Mesendoderm (in vitro differentiated cells): ENCODE measurements around the gene ALDOB.

Source experiments
- DNase-seq: peaks from one replicate; pipeline ENCODE4 v3.0.0; 2013
- H2AK5ac ChIP-seq: 2 replicates; pipeline ENCODE4 v1.6.1; 2013; ENCODE audit warnings: low read length, inconsistent platforms
- H2BK120ac ChIP-seq: 2 replicates; pipeline ENCODE4 v1.6.1; 2013; ENCODE audit warnings: low read depth, mild to moderate bottlenecking, low read length, moderate library complexity, mixed read lengths
- H2BK15ac ChIP-seq: replicated peaks from 2 replicates; pipeline ENCODE4 v1.6.1; 2013; ENCODE audit warnings: low read depth, mild to moderate bottlenecking, moderate library complexity
- H2BK5ac ChIP-seq: 2 replicates; pipeline ENCODE4 v1.6.1; 2013; ENCODE audit warnings: low read length, inconsistent platforms
- H3K18ac ChIP-seq: 2 replicates; pipeline ENCODE4 v1.6.1; 2013; ENCODE audit warnings: mild to moderate bottlenecking, low read length, mixed read lengths
- H3K23ac ChIP-seq: one replicate; pipeline ENCODE4 v1.6.1; 2013; ENCODE audit warnings: low read length
- H3K27ac ChIP-seq: 2 replicates; pipeline ENCODE4 v1.5.1; 2013; ENCODE audit warnings: low read depth, mild to moderate bottlenecking, inconsistent platforms, low read length, moderate library complexity
- H3K27me3 ChIP-seq: 2 replicates; pipeline ENCODE4 v1.6.1; 2013; ENCODE audit warnings: low read length, control low read depth, mild to moderate bottlenecking, inconsistent platforms; ENCODE audit not compliant: insufficient read depth, poor library complexity
- H3K36me3 ChIP-seq: 2 replicates; pipeline ENCODE4 v1.6.1; 2013; ENCODE audit warnings: low read length, inconsistent platforms; ENCODE audit not compliant: control insufficient read depth, insufficient read depth
- H3K4ac ChIP-seq: one replicate; pipeline ENCODE4 v1.6.1; 2013; ENCODE audit warnings: low read depth, mild to moderate bottlenecking, low read length, moderate library complexity
- H3K4me1 ChIP-seq: 2 replicates; pipeline ENCODE4 v1.6.1; 2013; ENCODE audit warnings: low read depth, low read length, inconsistent platforms; ENCODE audit not compliant: control insufficient read depth
- H3K4me2 ChIP-seq: 2 replicates; pipeline ENCODE4 v1.6.1; 2013; ENCODE audit warnings: low read length
- H3K4me3 ChIP-seq: 2 replicates; pipeline ENCODE4 v1.5.1; 2013; ENCODE audit warnings: mild to moderate bottlenecking, low read length
- H3K56ac ChIP-seq: one replicate; pipeline ENCODE4 v1.6.1; 2013; ENCODE audit warnings: low read length
- H3K79me1 ChIP-seq: 2 replicates; pipeline ENCODE4 v1.6.1; 2013; ENCODE audit warnings: low read length, inconsistent platforms
- H3K79me2 ChIP-seq: 2 replicates; pipeline ENCODE4 v1.6.1; 2013; ENCODE audit warnings: mild to moderate bottlenecking, low read length; ENCODE audit not compliant: control insufficient read depth, insufficient read depth
- H3K9ac ChIP-seq: 2 replicates; pipeline ENCODE4 v1.6.1; 2013; ENCODE audit warnings: low read length, inconsistent platforms
- H4K5ac ChIP-seq: one replicate; pipeline ENCODE4 v1.6.1; 2013; ENCODE audit warnings: low read length
- H4K8ac ChIP-seq: one replicate; pipeline ENCODE4 v1.6.1; 2013; ENCODE audit warnings: low read depth, mild to moderate bottlenecking, control low read depth, low read length, moderate library complexity
- WGBS: extraction: QIAGEN DNeasy Blood & Tissue Kit; methylation state at CpG from one replicate; pipeline ENCODE4 v1.1.7; 2013; ENCODE audit warnings: low lambda C conversion rate, missing lambda C conversion rate; ENCODE audit not compliant: insufficient coverage; ENCODE audit errors: extremely low coverage; 5-methylcytosine and 5-hydroxymethylcytosine counted together

Gene ALDOB

GRCh38 chr9:101478444-101478843 is 42.9 kb upstream of the ALDOB start:
- Histone ChIP-seq H3K4ac (no peak overlapping the region), H3K79me2 (no peaks in the 10 kb centered on the region), H3K27ac (no peak overlapping the region), H3K56ac (no peak overlapping the region), H3K18ac (no peak overlapping the region), H3K4me2 (no peak overlapping the region), H4K5ac (no peak overlapping the region), H3K4me3 (no peak overlapping the region), H4K8ac (no peak overlapping the region), H3K4me1 (no peaks in the 10 kb centered on the region), H2BK15ac (no peak overlapping the region), H2BK120ac (no peak overlapping the region), H2BK5ac (no peak overlapping the region), H3K9ac (no peak overlapping the region), H3K27me3 (no peaks in the 10 kb centered on the region), H3K23ac (no peak overlapping the region), H3K36me3 (peaks cover 1% of the 10 kb centered on the region), H2AK5ac (no peak overlapping the region), H3K79me1 (peaks cover 5% of the 10 kb centered on the region)
- WGBS = no CpG with 5 or more reads among the region's 4 CpGs
- DNase-seq = no peak

DNA sequence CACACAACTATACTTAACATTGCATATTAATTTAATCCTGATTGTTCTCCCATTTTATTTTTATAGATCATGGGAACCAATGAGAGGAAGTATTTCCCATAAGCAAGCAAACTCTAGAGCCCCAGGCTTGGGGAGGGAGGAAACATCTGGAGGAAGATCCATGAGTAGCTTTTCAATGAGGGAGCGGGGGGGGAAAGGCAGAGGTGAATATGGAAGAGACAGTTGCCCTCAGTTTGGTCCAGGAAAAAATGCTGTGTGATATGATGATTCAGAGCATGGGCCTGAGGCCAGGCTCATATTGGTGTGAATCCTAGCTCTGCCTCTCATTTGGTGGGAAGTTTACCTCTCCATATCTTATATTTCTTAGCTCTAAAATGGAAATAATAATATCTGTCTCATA is 42.2 kb upstream of the ALDOB start:
- Histone ChIP-seq H2BK15ac (no peak overlapping the region), H4K5ac (no peak overlapping the region), H2BK120ac (no peak overlapping the region), H3K56ac (no peak overlapping the region), H3K18ac (no peak overlapping the region), H2AK5ac (no peak overlapping the region), H3K4ac (no peak overlapping the region), H3K27ac (no peak overlapping the region), H3K79me2 (no peaks in the 10 kb centered on the region), H3K9ac (no peak overlapping the region), H3K4me3 (no peak overlapping the region), H2BK5ac (no peak overlapping the region), H3K4me1 (no peaks in the 10 kb centered on the region), H3K79me1 (peaks cover 5% of the 10 kb centered on the region), H3K27me3 (no peaks in the 10 kb centered on the region), H3K4me2 (no peak overlapping the region), H4K8ac (no peak overlapping the region), H3K23ac (no peak overlapping the region), H3K36me3 (peaks cover 1% of the 10 kb centered on the region)
- DNase-seq = no peak
- no CpG with 5 or more reads among the region's 1 CpG for WGBS

- no peak overlapping the region for H3K4me2 ChIP-seq
- no peak overlapping the region for H3K18ac ChIP-seq
- peaks cover 1% of the 10 kb centered on the region for H3K36me3 ChIP-seq
- no peak overlapping the region for H3K4ac ChIP-seq
- H4K8ac ChIP-seq = no peak overlapping the region
- H3K27ac ChIP-seq = no peak overlapping the region
- H3K27me3 ChIP-seq = no peaks in the 10 kb centered on the region
- H3K4me1 ChIP-seq = no peaks in the 10 kb centered on the region
- peaks cover 5% of the 10 kb centered on the region for H3K79me1 ChIP-seq
- no peak overlapping the region for H3K9ac ChIP-seq
- H3K79me2 ChIP-seq = no peaks in the 10 kb centered on the region
- H3K4me3 ChIP-seq = no peak overlapping the region
- H2BK5ac ChIP-seq = no peak overlapping the region
- no peak overlapping the region for H3K23ac ChIP-seq
- H2BK120ac ChIP-seq = no peak overlapping the region
- no peak overlapping the region for H4K5ac ChIP-seq
- no peak overlapping the region for H2BK15ac ChIP-seq
- H2AK5ac ChIP-seq = no peak overlapping the region
- no peak overlapping the region for H3K56ac ChIP-seq
- no peak for DNase-seq
- WGBS = no CpG with 5 or more reads among the region's 4 CpGs
Observed at GRCh38 chr9:101477214-101477613, 41.6 kb upstream of the ALDOB start.

DNA sequence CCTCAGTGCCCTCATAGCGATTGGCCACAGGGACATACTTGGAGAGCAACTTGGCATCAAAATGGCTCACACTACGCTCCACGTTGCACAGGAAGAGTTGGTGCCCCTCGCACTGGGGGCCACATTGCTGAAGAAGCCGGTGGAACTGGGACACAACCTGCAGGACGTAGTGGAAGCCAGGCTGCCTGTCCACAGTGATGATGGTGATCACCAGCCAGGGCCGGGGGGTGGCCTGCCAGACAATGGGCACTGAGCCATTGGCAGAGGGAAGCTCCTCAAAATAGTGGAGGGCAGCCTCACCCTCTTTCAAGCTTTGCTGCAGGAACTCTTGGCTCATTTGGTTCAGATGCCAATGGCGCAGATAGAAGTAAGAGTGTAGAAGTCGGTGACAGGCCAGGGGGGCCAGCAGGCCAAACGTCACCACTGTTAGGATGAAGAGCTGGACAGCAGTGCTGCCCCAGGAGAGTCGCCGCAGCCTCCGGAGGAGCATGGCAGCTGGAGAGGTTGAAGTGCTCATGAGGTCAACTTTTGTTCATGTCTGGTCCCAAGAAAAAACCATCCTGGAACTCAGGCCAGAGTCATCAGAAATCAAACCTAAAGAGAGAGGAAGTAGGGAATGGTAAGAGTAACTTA is 41.1 kb upstream of the ALDOB start:
- Histone ChIP-seq H2AK5ac (no peak overlapping the region), H2BK120ac (no peak overlapping the region), H2BK15ac (no peak overlapping the region), H3K79me2 (no peaks in the 10 kb centered on the region), H3K23ac (no peak overlapping the region), H3K4me3 (no peak overlapping the region), H3K56ac (no peak overlapping the region), H2BK5ac (no peak overlapping the region), H3K27ac (no peak overlapping the region), H3K36me3 (peaks cover 1% of the 10 kb centered on the region), H3K4me2 (no peak overlapping the region), H3K18ac (no peak overlapping the region), H4K8ac (no peak overlapping the region), H4K5ac (no peak overlapping the region), H3K4me1 (no peaks in the 10 kb centered on the region), H3K4ac (no peak overlapping the region), H3K27me3 (no peaks in the 10 kb centered on the region), H3K79me1 (peaks cover 5% of the 10 kb centered on the region), H3K9ac (no peak overlapping the region)
- no peak for DNase-seq
- WGBS = no CpG with 5 or more reads among the region's 13 CpGs

GRCh38 chr9:101472891-101473290 is 37.3 kb upstream of the ALDOB start:
- WGBS = no CpG with 5 or more reads among the region's 1 CpG
- no peaks in the 10 kb centered on the region for H3K79me1 ChIP-seq
- H3K27me3 ChIP-seq = no peaks in the 10 kb centered on the region
- no peaks in the 10 kb centered on the region for H3K36me3 ChIP-seq
- H3K4ac ChIP-seq = no peak overlapping the region
- H2AK5ac ChIP-seq = no peak overlapping the region
- no peak overlapping the region for H2BK15ac ChIP-seq
- no peak overlapping the region for H3K4me3 ChIP-seq
- no peak overlapping the region for H4K5ac ChIP-seq
- H3K79me2 ChIP-seq = no peaks in the 10 kb centered on the region
- H2BK120ac ChIP-seq = no peak overlapping the region
- H3K56ac ChIP-seq = no peak overlapping the region
- H3K23ac ChIP-seq = no peak overlapping the region
- H2BK5ac ChIP-seq = no peak overlapping the region
- no peak overlapping the region for H4K8ac ChIP-seq
- H3K9ac ChIP-seq = no peak overlapping the region
- H3K4me1 ChIP-seq = no peaks in the 10 kb centered on the region
- no peak overlapping the region for H3K18ac ChIP-seq
- H3K4me2 ChIP-seq = no peak overlapping the region
- no peak overlapping the region for H3K27ac ChIP-seq
- DNase-seq = no peak

GRCh38 chr9:101470929-101471328 is 35.4 kb upstream of the ALDOB start:
- Histone ChIP-seq H3K27me3 (no peaks in the 10 kb centered on the region), H2AK5ac (no peak overlapping the region)
- WGBS = no CpG with 5 or more reads among the region's 3 CpGs

More at GRCh38 chr9:101470929-101471328, 35.4 kb upstream of the ALDOB start:
- H3K79me2 ChIP-seq = no peaks in the 10 kb centered on the region
- no peak overlapping the region for H3K23ac ChIP-seq
- H3K56ac ChIP-seq = no peak overlapping the region
- no peak overlapping the region for H4K8ac ChIP-seq
- no peak overlapping the region for H3K4ac ChIP-seq
- no peak overlapping the region for H3K4me2 ChIP-seq
- H4K5ac ChIP-seq = no peak overlapping the region
- no peak overlapping the region for H2BK5ac ChIP-seq
- H3K27ac ChIP-seq = no peak overlapping the region
- no peak overlapping the region for H2BK15ac ChIP-seq
- H3K79me1 ChIP-seq = no peaks in the 10 kb centered on the region
- no peaks in the 10 kb centered on the region for H3K36me3 ChIP-seq
- H3K9ac ChIP-seq = no peak overlapping the region
- no peak overlapping the region for H3K18ac ChIP-seq
- DNase-seq = no peak
- H3K4me3 ChIP-seq = no peak overlapping the region
- H3K4me1 ChIP-seq = no peaks in the 10 kb centered on the region
- H2BK120ac ChIP-seq = no peak overlapping the region
